Frontal cortex (tissue), 4 donors: ENCODE data around the gene ATG4D. TPM values are rescaled to one million over a fixed set of nuclear protein-coding genes. Genes with fewer than 3 reads are reported as not detected.
"Not testable (repeated sequence)": the region's sequence is repeated elsewhere in the genome, so short reads cannot be mapped to it uniquely, and the experiment has no call there.

ENCODE experiments used
- DNase-seq, 2 donors: peaks; one replicate each; pipeline ENCODE4 v3.0.0; 2012; ENCODE audit warnings: low spot score in 2 of 2
- FAIRE-seq: peaks from 2 replicates; lab custom pipeline; 2012; peaks lifted over from hg19 to GRCh38; lab: Jason Lieb, UNC
- total RNA-seq: library from RNA; depleted of rRNA; stranded (reverse); fragments of >200 nt; gene quantifications from one replicate; pipeline ENCODE4 v1.2.3, GENCODE V29; 2014
- donor health status: control.
- donor health status: control.
- donor health status: control.

Gene ATG4D
- total RNA-seq, 1 donor from 2014 or later: 7.3 TPM

GRCh38 chr19:10518444-10519361 is 25.0 kb upstream of the ATG4D start:
- DNase-seq (no peak), FAIRE-seq (no peak)

- FAIRE-seq: no peak
- DNase-seq: no peak
Measured at GRCh38 chr19:10519421-10519820, 24.3 kb upstream of the ATG4D start.

- no peak for FAIRE-seq
Measured at GRCh38 chr19:10520652-10521318, 22.9 kb upstream of the ATG4D start.

GRCh38 chr19:10521461-10522171 is 22.1 kb upstream of the ATG4D start:
- no peak for FAIRE-seq

More at GRCh38 chr19:10520652-10521318, 22.9 kb upstream of the ATG4D start:
- DNase-seq: no peak

GRCh38 chr19:10523135-10523636 is 20.5 kb upstream of the ATG4D start:
- no peak for DNase-seq
- no peak for FAIRE-seq

More at GRCh38 chr19:10521461-10522171, 22.1 kb upstream of the ATG4D start:
- DNase-seq: no peak

GRCh38 chr19:10525636-10526035 is 18.1 kb upstream of the ATG4D start:
- DNase-seq (no peak), FAIRE-seq (no peak)

- not testable (repeated sequence) for FAIRE-seq, DNase-seq
Measured at GRCh38 chr19:10526887-10527286, 16.8 kb upstream of the ATG4D start.

GRCh38 chr19:10532457-10532856 is 11.2 kb upstream of the ATG4D start:
- no peak for FAIRE-seq
- no peak for DNase-seq

- FAIRE-seq: no peak
- no peak for DNase-seq
Measured at GRCh38 chr19:10533646-10534386, 9.9 kb upstream of the ATG4D start.

GRCh38 chr19:10535613-10536012 is 8.1 kb upstream of the ATG4D start:
- no peak for FAIRE-seq
- no peak for DNase-seq

- no peak for FAIRE-seq
- no peak for DNase-seq
Measured at GRCh38 chr19:10537668-10538067, 6.0 kb upstream of the ATG4D start.

- FAIRE-seq (no peak), DNase-seq (no peak)
Measured at GRCh38 chr19:10538204-10538983, 5.3 kb upstream of the ATG4D start.

GRCh38 chr19:10539016-10539415 is 4.7 kb upstream of the ATG4D start:
- DNase-seq, FAIRE-seq: not testable (repeated sequence)

- no peak for FAIRE-seq
- no peak for DNase-seq
Measured at GRCh38 chr19:10543059-10543419, 665 bp upstream of the ATG4D start.

GRCh38 chr19:10544242-10544752 is 593 bp downstream of the ATG4D start:
- no peak for FAIRE-seq

GRCh38 chr19:10544753-10545251 is 1.1 kb downstream of the ATG4D start:
- no peak for FAIRE-seq
- no peak for DNase-seq

More at GRCh38 chr19:10544242-10544752, 593 bp downstream of the ATG4D start:
- no peak for DNase-seq

GRCh38 chr19:10546817-10547216 is 3.1 kb downstream of the ATG4D start:
- DNase-seq (no peak), FAIRE-seq (no peak)

- DNase-seq (no peak), FAIRE-seq (no peak)
Measured at GRCh38 chr19:10548746-10549276, 5.1 kb downstream of the ATG4D start.
